GM21528 (cell line): ENCODE measurements around the gene PRKCZ.

ENCODE experiments used
- ATAC-seq: cut with Tn5 transposase; IDR thresholded peaks from one replicate; pipeline ENCODE4 v1.9.1; 2021; ENCODE audit warnings: mild to moderate bottlenecking, moderate library complexity; ENCODE audit not compliant: unreplicated experiment, low FRiP score

PRKCZ gene

GRCh38 chr1:2233468-2233867 is 183.3 kb downstream of the PRKCZ start:
- ATAC-seq = no peak

GRCh38 chr1:2233997-2234761 is 184.0 kb downstream of the PRKCZ start:
- peak; percentile 47 for ATAC-seq

GRCh38 chr1:2234762-2235113 is 184.5 kb downstream of the PRKCZ start:
- no peak for ATAC-seq
